GM12878 (cell line): ENCODE results near the gene SSBP2.

ENCODE experiments used
- EGR1 ChIP-seq, 2 experiments: IDR thresholded peaks; 1 replicate in 1 of 2; 2 replicates in 1 of 2; pipeline ENCODE4 v1.6.1; 2011 to 2012; ENCODE audit warnings: low read depth in 2 of 2, low read length in 2 of 2, borderline replicate concordance in 1 of 2, mild to moderate bottlenecking in 1 of 2, moderate library complexity in 1 of 2
- IRF4 ChIP-seq: IDR thresholded peaks from 2 replicates; pipeline ENCODE4 v1.6.1; 2011; ENCODE audit warnings: low read depth, low read length
- NFYB ChIP-seq: IDR thresholded peaks from 2 replicates; pipeline ENCODE4 v1.6.1; 2011; ENCODE audit warnings: low read depth, mild to moderate bottlenecking, low read length, improper control_type of control experiment, moderate library complexity; ENCODE audit not compliant: insufficient read depth
- POLR2A ChIP-seq: IDR thresholded peaks from 2 replicates; pipeline ENCODE4 v1.6.1; 2011; ENCODE audit warnings: low read depth, mild to moderate bottlenecking, low read length
- POLR2AphosphoS2 ChIP-seq: IDR thresholded peaks from 2 replicates; pipeline ENCODE4 v1.6.1; 2011; ENCODE audit warnings: low read depth, mild to moderate bottlenecking, low read length, improper control_type of control experiment, moderate library complexity
- SMARCA5 ChIP-seq: fragments of 450-650 bp; IDR thresholded peaks from 2 replicates; pipeline ENCODE4 v1.6.1; 2017; ENCODE audit warnings: mild to moderate bottlenecking

- TF ChIP-seq EGR1 (IDR thresholded peaks at IDR 0.05; ENCODE audit: borderline replicate concordance in 1 of 2, low read depth in 2 of 2, low read length in 2 of 2), result no peak
- no peak for TF ChIP-seq IRF4
- no peak for TF ChIP-seq NFYB
- no peak for TF ChIP-seq POLR2A
- TF ChIP-seq SMARCA5, result no peak
- no peak for TF ChIP-seq POLR2AphosphoS2
These were observed 145.6 kb downstream of the SSBP2 start for GRCh38 chr5:81605299-81605698.
